GM12874 (cell line): Measurements from ENCODE around the gene AUP1.

Experiments used
- TF ChIP-seq, protein P1 (sequence below): IDR thresholded peaks from 2 replicates; pipeline ENCODE4 v1.5.1; 2011; ENCODE audit warnings: low read depth, mild to moderate bottlenecking, control low read depth, low read length, moderate library complexity; ENCODE audit not compliant: insufficient read depth

The AUP1 gene

DNA sequence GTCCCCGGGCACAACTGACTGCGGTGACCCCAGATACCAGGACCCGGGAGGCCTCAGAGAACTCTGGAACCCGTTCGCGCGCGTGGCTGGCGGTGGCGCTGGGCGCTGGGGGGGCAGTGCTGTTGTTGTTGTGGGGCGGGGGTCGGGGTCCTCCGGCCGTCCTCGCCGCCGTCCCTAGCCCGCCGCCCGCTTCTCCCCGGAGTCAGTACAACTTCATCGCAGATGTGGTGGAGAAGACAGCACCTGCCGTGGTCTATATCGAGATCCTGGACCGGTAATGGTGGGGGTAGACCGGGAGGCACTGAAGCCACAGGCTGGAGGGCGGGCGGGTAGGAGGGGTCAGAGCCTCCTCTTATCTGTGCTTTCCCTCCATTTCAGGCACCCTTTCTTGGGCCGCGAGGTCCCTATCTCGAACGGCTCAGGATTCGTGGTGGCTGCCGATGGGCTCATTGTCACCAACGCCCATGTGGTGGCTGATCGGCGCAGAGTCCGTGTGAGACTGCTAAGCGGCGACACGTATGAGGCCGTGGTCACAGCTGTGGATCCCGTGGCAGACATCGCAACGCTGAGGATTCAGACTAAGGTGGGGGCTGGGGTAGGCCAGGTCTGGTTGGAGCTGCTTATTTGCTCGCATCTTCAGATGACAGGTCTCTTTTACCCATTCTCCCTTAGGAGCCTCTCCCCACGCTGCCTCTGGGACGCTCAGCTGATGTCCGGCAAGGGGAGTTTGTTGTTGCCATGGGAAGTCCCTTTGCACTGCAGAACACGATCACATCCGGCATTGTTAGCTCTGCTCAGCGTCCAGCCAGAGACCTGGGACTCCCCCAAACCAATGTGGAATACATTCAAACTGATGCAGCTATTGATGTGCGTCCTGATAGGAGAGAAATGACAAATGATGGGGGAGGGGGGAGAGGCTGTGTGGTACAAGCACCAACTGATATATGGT lies 1.0 kb upstream of the AUP1 start:
- TF ChIP-seq, protein P1, sequence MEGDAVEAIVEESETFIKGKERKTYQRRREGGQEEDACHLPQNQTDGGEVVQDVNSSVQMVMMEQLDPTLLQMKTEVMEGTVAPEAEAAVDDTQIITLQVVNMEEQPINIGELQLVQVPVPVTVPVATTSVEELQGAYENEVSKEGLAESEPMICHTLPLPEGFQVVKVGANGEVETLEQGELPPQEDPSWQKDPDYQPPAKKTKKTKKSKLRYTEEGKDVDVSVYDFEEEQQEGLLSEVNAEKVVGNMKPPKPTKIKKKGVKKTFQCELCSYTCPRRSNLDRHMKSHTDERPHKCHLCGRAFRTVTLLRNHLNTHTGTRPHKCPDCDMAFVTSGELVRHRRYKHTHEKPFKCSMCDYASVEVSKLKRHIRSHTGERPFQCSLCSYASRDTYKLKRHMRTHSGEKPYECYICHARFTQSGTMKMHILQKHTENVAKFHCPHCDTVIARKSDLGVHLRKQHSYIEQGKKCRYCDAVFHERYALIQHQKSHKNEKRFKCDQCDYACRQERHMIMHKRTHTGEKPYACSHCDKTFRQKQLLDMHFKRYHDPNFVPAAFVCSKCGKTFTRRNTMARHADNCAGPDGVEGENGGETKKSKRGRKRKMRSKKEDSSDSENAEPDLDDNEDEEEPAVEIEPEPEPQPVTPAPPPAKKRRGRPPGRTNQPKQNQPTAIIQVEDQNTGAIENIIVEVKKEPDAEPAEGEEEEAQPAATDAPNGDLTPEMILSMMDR = no peak

- TF ChIP-seq, protein P1 = 0 out of 2 replicates have a peak, but pooled peaks have one; percentile 19
These were observed 728 bp downstream of the AUP1 start for GRCh38 chr2:74528600-74529356.

GRCh38 chr2:74527741-74528140 lies 1.8 kb downstream of the AUP1 start:
- TF ChIP-seq, protein P1 = no peak

DNA sequence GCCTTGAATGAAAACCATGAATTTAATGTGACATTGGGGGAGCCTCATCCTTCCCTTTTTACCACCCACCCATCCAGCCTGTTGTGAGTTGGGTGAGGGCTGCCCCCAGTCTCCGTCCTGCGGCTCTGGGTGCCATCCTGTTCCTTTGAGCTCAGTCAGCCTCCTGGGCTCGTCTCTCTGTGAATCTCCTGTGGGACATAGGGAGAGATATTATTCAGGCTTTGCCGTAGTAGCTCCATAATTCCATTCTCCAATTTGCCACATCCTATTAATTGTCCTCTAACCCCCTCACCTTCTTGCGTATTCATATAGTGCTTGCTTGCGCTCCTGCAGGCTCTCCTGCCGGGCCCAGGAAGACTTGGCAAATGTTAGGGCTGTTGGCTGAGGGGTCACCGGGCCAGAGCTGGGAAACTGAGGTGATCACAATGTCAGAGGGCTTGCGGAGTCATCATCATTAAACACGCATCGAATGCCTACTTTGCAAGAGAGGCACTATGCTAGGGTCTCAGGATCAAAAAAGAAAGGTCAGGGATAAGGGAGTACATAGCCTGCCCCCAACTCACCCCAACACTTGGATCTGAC lies 2.8 kb downstream of the AUP1 start:
- TF ChIP-seq, protein P1 = no peak

DNA sequence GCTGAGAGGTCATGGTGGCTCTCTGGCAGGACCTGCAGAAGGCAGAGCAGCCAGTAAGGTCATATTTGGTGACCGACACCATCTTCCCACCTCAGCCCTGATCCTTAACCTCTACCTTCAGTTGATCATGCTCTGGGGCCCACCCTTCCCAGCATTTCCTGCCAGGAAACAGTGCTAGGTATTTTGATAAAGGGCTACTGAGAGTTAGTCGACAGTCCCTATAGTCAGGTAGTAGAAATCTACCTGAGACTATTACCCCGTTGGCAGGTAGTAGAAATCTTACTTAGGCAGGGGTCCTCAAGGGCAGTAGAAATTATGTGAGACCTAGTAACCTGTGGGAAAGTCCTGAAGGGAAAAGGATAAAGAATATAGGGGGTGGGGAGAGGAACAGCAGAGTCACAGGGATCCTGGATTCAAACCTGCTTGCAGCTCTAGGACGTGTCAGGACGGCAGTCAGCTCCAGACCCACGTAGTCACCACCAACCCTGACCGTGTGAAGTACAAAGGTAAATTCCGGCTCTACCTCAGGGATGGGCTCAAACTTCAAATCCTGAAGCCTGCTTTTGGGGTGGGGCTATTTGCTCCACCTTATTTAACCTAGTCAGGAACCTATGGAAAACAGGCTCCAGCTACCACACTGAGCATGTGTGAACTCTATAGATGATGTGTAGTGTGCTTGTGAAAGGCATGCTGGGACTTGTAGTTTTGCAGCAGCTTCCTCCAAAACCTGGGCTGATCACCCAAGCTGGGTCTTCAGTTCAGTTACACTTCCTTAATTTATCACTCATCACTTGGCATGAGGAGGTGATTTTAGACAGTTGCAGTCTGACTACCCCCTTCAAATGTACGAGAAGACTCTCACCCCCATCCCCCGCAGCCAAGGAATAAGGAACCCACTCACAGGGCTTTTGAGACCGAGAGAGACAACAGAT lies 3.5 kb downstream of the AUP1 start, which contains the start of gene DQX1:
Gene DQX1, minus strand, starts transcription at position 515 of the 932 bp plus-strand sequence. Its CDS starts 502 bp downstream, at position 13.
- TF ChIP-seq, protein P1 = no peak

GRCh38 chr2:74524955-74525716 lies 4.4 kb downstream of the AUP1 start:
- TF ChIP-seq, protein P1 = no peak
